Measurements from ENCODE around the gene ZFR. TPM values are rescaled to one million over a fixed set of nuclear protein-coding genes. Genes with fewer than 3 reads are reported as not detected.

ZFR gene
- total RNA-seq, 1 experiment from 2014 or later = 62.4 TPM

DNA sequence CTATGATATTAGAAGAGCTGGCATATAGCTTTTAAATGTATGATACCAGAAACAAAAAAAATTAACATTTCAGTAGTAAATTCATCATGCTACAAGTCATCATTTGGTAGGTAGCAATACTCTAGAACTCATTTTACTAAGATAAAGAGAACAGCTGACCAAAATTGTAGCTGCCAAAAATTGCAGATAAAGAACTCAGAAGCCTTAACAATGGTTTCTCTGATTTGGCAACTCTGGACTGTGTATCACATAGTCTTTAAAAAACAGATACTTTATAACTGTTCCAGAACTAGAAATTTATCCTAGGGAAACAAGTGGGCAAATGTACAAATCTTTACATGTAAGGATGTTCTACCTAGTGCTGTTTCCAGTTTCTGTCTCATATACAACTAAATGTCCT is 33.9 kb downstream of the ZFR start:
- no peak overlapping the region for H4K91ac ChIP-seq (ENCODE audit: insufficient read length, low read depth, low read length)
- no peak overlapping the region for H3K14ac ChIP-seq (ENCODE audit: insufficient read depth, low read length)
- H3K56ac ChIP-seq (ENCODE audit: insufficient read length, low read depth, low read length) = no peak overlapping the region
- H3K4ac ChIP-seq (ENCODE audit: low read depth, low read length) = no peak overlapping the region
- H2BK15ac ChIP-seq (ENCODE audit: low read depth, low read length) = no peak overlapping the region
- H2BK120ac ChIP-seq (ENCODE audit: low read depth, low read length, poor library complexity, severe bottlenecking) = no peak overlapping the region
- Mint-ChIP-seq H3K27ac (no peak overlapping the region), H3K4me1 (peaks cover 3 to 7% of the 10 kb centered on the region in 2 experiments; a peak in 3 of 4 replicates), H3K36me3 (ENCODE audit: insufficient read depth in 1 of 3, low read depth in 3 of 3) (peaks cover 28 to 68% (median 67%) of the 10 kb centered on the region in 3 experiments; a peak in 6 of 7 replicates), H3K4me3 (no peak overlapping the region), H3K27me3 (ENCODE audit: low read depth) (no peaks in the 10 kb centered on the region), H3K9me3 (no peaks in the 10 kb centered on the region)
- no peak for DNase-seq
- no peaks in the 10 kb centered on the region for H3K79me2 ChIP-seq (ENCODE audit: insufficient read depth, low read length)
- H3K79me1 ChIP-seq (ENCODE audit: insufficient read depth, low read depth, low read length, poor library complexity, severe bottlenecking) = peaks cover 2% of the 10 kb centered on the region
- TF ChIP-seq CTCF (conservative IDR thresholded peaks at IDR 0.05) = no peak
- no peaks in the 10 kb centered on the region for H3K23me2 ChIP-seq (ENCODE audit: insufficient read length, low read depth, low read length, poor library complexity, severe bottlenecking)
- H3K9me3 ChIP-seq (ENCODE audit: control insufficient read depth, low read depth, low read length) = no peaks in the 10 kb centered on the region
- H4K8ac ChIP-seq (replicated peaks; ENCODE audit: insufficient read length, low read depth, low read length) = no peak overlapping the region
- H3T11ph ChIP-seq (ENCODE audit: low read length) = no peak overlapping the region
- no peak overlapping the region for H3K9ac ChIP-seq (ENCODE audit: extremely low read depth, insufficient read length, low read length)
- H2BK12ac ChIP-seq (ENCODE audit: insufficient read length, low read depth, low read length) = no peak overlapping the region
- no peak overlapping the region for H3K4me2 ChIP-seq (ENCODE audit: insufficient read depth, insufficient read length, low read length)
- H3K4me1 ChIP-seq (ENCODE audit: insufficient read depth, low read length) = no peaks in the 10 kb centered on the region
- no peak overlapping the region for H2AK5ac ChIP-seq (ENCODE audit: insufficient read length, low read length)
- no peak overlapping the region for H3K18ac ChIP-seq (ENCODE audit: insufficient read length, low read depth, low read length)
- H2AFZ ChIP-seq (ENCODE audit: low read length) = no peak overlapping the region
- no peak overlapping the region for H3K23ac ChIP-seq (ENCODE audit: insufficient read length, low read depth, low read length)
- no peaks in the 10 kb centered on the region for H4K20me1 ChIP-seq (ENCODE audit: control insufficient read depth, insufficient read depth, insufficient read length)
- H2BK20ac ChIP-seq (ENCODE audit: low read depth, low read length, poor library complexity, severe bottlenecking) = no peak overlapping the region
- H2BK5ac ChIP-seq (ENCODE audit: insufficient read length, low read length) = no peak overlapping the region
- no peak overlapping the region for H4K5ac ChIP-seq (ENCODE audit: insufficient read length, low read depth, low read length)
- H3K27me3 ChIP-seq (ENCODE audit: insufficient read depth, low read length) = no peaks in the 10 kb centered on the region
- no peak overlapping the region for H3K27ac ChIP-seq (ENCODE audit: insufficient read length, low read depth, low read length)
